GM08714 (cell line): ENCODE data around the gene SLC25A33.
A peak's percentile ranks its signal among the peaks of the same experiment; 100 is the strongest.
"Not testable (repeated sequence)": the region's sequence is repeated elsewhere in the genome, so short reads cannot be mapped to it uniquely, and the experiment has no call there.

Source experiments
- H3K4me3 ChIP-seq: fragments of 200-500 bp; sonication (Bioruptor generic); 2 replicates; pipeline ENCODE4 v1.5.1; 2014; ENCODE audit warnings: mild to moderate bottlenecking, low read length, inconsistent platforms
- ZNF274 ChIP-seq: IDR thresholded peaks from 2 replicates; pipeline ENCODE4 v1.6.1; 2012; ENCODE audit warnings: mild to moderate bottlenecking, low read depth, low read length

Gene SLC25A33, protein sequence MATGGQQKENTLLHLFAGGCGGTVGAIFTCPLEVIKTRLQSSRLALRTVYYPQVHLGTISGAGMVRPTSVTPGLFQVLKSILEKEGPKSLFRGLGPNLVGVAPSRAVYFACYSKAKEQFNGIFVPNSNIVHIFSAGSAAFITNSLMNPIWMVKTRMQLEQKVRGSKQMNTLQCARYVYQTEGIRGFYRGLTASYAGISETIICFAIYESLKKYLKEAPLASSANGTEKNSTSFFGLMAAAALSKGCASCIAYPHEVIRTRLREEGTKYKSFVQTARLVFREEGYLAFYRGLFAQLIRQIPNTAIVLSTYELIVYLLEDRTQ

DNA sequence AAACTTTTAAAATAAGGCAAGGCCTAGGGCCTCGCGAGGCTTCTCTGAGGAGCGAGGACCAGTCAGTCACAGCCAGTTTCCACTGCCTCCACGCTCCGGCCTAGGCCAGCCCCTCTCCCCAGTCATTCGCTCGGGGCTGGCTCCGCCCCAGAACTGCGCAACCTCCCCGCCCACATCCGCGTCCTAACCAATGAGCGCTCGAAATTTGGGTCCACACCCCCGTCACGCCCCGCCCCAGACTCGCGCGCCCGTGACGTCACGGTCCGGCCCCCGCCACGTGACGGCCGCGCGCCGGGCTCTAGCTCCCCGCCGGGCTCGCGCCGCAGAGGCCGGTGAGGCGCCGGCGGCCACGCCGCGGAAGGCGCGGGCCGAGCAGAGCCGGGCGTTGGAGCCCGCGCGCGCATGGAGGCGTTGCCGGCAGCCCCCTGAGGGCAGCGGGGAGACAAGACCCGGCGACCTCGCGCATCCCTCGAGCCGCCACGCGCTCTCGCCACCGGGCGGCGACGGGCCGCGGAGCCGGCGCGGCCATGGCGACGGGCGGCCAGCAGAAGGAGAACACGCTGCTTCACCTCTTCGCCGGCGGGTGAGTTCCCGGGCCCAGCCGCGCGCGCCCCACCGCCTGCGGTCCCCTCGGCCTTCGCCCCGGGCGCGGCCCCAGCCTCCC is at the start of gene SLC25A33:
Gene SLC25A33, plus strand, starts transcription at position 301 of the 664 bp plus-strand sequence. Its CDS starts 227 bp downstream, at position 528.
- peak within 1 kb of the TSS; percentile 93 for H3K4me3 ChIP-seq
- TF ChIP-seq ZNF274, result no peak

DNA sequence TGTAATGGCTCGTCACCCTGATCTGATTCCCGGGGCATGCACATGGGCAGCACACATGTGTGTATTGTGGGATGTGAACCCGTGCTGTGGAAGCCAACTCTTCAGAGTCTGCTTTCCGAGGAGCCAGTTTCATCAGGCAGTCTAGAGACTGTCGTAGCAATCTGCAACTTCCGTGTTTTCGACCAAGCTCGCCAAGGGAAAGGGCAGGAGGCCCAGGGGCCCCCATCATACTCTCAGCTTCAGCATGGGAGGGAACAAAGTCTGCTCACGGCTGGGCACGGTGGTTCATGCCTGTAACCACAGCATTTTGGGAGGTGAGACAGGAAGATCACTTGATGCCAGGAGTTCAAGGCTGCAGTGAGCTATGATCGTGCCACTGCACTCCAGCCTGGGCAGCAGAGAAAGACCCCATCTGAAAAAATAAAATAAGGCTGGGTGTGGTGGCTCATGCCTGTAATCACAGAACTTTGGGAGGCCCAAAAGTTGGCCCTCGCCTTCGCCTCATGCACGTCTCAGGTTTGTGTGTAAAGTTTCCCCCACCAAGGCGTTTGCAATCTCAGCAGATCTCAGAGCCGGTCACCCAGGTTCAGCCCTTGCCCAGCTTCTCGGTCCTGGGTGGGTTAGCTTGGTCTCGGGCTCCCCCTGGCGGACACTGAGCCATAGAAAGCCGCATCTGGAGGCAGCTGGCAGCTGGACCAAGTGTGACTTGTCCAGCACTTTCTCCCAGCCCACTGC is 48.5 kb upstream of the SLC25A33 start:
- H3K4me3 ChIP-seq, result no peak overlapping the region
- TF ChIP-seq ZNF274, result no peak

DNA sequence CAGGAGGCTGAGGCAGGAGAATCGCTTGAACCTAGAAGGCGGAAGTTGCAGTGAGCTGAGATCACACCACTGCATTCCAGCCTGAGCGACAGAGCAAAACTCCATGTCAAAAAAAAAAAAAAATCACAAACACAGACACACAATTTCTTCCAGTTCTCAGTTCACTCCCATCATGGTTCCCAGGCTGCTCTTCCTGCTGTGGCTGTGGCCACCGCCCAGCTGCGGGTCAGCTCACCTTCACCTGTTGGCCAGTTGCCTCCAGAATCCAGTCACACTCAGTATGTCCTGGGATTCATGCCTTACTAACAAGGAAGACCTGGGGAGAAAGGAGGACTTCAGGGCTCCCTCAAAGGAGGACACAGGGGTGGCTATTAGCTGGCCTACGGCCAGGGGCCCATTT is 45.9 kb upstream of the SLC25A33 start:
- TF ChIP-seq ZNF274, result no peak
- H3K4me3 ChIP-seq, result no peak overlapping the region

DNA sequence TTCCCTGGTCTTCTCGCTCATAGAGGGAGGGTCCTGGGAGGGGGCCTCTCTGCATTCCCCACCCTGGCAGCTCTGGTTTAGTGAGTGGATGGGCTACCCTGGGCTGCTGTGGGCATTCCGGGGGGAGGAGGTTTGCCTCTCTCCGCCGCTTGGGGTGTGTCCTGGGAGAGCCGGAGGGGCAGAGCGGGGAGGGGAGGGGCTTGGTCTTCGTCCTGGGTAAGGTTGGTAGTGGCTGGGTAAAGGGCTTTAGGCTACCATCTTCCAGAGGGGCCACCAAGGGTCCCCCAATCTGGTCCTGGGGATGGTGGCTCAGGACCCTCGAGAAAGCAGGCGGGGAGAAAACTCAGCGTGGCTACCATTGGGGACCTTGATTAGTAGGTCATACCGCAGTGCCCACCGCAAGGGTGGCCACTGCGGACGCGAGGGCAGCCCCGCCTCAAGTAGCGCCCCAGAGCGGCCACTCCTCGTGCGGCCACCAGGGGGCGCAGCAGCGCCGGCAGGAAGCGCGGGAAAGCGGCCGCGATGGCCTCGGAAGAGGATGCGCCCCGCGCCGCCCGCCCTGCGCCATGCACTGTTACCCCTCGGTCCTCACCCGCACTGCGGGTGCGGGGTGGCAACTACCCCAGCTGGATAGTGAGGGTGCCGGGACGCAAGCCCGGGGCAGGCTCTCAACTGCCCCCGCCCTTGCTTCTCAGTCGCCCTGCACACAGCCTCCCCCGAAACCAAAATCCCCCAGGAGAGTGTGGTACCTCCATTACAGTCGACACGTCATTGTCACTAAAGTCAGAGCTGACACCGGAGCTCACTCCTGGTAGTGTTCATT is 44.1 kb upstream of the SLC25A33 start:
- H3K4me3 ChIP-seq, result peak overlapping the region; percentile 50; the same call in 1 of the 2 replicates

DNA sequence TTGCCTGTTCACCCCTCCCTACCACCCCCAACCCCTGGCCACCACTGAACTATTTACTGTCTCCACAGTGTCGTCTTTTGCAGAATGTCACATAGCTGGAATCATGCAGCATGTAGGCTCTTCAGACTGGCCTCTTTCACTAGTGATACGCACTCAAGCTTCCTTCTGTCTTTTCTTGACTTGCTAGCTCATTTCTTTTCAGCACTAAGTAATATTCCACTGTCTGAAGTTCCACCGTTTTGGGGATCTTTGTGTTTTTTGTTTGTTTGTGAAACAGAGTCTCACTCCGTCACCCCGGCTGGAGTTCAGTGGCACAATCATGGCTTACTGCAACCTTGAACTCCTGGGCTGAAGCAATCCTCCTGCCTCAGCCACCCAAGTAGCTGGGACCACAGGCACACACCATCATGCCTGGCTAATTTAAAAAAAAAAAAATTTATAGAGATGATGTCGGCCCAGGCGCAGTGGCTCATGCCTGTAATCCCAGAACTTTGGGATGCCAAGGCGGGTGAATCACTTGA is 43.4 kb upstream of the SLC25A33 start:
- no peak overlapping the region for H3K4me3 ChIP-seq

More for the DNA sequence above, 44.1 kb upstream of the SLC25A33 start:
- no peak for TF ChIP-seq ZNF274

DNA sequence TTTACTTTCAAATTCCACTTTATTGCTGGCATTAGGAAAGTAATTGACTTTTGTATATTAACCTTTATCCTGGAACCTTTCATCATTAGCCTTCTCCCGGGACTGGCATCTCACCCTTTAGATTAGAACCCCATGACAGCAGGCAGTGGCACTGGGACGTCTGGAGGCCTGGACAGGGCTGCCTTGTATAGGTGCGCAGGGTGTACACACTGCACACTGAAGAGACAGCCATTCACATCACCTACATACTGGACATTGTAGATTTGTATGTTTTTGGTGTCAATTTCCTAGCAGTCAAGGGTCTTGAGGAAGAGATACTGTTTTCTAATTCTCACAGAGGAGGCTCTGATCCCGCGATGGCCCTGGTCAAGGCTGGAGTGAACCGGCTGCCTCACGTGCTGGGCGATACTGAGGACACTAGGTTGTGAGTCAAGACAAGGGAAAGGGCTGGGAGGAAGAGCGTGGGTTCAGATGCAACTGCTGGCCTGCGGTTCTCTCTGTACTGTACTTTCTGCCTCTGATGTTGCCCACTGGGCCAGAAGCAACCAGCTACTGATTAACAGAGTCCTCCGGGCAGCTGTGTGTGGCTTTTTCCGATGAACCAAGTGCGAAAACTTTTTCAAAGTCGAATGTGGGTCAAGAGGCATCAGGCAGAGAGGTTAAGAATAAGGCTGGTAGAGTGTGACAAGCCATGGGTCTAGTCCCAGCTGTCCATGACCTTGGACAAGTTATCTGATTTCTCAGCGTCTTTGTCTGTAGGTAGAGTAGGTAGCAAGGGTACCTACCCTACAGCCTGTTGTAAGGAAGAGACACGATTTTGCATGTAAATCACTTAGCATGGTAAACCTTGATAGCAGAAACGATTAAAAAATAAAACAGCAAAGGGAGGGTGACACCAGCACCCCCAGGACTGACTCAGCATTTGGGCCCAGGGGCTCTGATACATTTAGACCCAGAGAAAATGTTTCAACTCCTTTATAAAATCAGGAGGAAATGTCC is 38.2 kb upstream of the SLC25A33 start:
- H3K4me3 ChIP-seq, result no peak overlapping the region
- no peak for TF ChIP-seq ZNF274

More for the DNA sequence above, 43.4 kb upstream of the SLC25A33 start:
- no peak for TF ChIP-seq ZNF274

DNA sequence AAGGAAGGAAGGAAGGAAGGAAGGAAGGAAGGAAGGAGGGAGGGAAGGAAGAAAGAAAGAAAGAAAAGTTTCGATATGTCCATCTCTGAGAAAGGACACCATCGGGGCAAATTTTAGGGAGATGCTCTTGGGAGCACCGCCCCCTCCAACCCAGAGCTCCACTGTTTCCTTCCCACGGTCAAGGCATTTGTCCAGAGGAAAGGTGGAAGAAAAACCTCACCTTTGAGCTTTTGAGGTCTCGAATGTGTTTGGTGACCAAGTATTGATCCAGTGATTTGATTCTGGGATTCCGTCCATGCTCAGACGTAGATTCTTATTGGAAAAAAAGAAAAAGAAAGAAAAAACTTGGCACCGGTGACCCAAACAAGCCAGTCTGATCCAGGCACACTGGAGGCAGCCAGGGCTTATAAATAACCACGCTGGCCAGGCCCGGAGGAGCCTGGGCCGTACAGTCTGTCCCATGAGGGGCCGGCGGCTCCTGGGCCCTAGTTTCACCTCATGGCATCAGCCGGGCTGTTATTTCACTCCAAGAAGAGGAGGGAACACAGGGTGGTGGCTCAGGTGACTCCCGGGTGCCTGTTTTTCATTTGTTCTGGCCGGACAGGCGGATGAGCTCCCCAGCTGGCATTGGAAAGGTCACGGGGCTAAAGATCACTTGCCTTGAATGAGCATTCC is 36.1 kb upstream of the SLC25A33 start:
- TF ChIP-seq ZNF274, result no peak
- H3K4me3 ChIP-seq, result no peak overlapping the region

DNA sequence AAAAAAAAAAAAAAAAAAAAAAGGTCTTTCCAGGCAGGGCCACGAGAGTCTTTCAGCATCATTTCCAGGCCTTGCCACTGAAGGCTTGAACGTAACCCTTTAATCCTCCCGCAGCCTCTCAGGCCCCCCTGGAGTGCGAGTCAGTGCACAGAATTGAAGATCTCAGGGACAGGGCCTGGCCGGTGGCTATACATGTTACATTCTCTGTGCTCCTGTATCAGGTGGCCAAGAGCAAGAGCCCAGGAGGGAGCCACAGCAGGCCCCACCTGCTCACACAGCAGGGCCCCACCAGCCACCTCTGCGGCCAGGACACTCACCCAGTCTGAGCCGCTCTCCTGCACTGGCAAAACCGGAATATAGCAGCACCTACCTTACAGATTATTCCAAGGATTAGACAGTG is 34.1 kb upstream of the SLC25A33 start:
- no peak for TF ChIP-seq ZNF274
- no peak overlapping the region for H3K4me3 ChIP-seq

DNA sequence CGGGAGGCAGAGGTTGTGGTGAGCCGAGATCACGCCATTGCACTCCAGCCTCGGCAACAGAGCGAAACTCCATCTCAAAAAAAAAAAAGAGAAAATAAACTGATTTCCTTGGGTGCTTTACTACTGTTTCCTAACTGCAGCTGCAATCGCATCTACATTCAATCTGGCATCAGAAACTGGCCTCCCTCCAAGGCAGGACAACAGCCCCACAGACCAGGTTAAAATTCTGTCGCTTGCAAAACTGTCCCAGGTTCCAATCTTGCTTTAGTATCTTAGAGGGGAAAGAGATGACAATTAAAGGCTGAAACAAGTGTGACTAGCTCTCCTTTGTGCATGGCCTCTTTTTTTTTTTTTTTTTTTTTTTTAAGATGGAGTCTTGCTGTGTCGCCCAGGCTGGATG is 32.4 kb upstream of the SLC25A33 start:
- H3K4me3 ChIP-seq, result no peak overlapping the region
- TF ChIP-seq ZNF274, result no peak

DNA sequence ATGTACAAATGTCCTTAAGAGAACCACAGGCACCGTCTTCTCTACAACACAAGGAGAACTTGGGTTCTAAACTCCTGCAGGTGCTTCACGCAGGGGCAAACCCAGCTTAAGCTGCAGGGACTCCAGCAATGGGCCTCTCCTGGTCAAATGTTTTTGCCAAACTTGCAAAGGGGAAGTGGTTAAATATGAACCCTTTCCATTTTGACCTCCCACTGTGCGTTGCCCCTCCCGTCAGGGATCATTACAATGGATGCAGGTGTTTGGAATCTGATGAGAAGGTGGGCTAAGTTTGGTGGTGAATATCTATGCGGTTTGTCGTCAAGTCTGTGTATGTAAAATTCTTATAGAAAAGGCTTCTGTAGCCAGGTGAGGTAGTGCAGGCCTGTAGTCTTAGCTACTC is 29.1 kb upstream of the SLC25A33 start:
- no peak overlapping the region for H3K4me3 ChIP-seq
- no peak for TF ChIP-seq ZNF274

DNA sequence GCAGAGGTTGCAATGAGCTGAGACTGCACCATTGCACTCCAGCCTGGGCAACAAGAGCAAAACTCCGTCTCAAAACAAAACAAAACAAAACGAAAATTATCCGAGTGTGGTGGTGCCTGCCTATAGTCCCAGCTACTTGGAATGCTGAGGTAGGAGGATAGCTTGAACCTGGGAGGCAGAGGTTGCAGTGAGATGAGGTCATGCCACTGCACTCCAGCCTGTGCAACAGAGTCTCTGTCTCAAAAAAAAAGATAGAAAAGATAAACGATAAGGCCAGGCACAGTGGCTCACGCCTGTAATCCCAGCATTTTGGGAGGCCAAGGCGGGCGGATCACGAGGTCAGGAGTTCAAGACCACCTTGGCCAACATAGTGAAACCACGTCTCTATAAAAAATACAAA is 23.7 kb upstream of the SLC25A33 start:
- H3K4me3 ChIP-seq, result not testable (repeated sequence)

DNA sequence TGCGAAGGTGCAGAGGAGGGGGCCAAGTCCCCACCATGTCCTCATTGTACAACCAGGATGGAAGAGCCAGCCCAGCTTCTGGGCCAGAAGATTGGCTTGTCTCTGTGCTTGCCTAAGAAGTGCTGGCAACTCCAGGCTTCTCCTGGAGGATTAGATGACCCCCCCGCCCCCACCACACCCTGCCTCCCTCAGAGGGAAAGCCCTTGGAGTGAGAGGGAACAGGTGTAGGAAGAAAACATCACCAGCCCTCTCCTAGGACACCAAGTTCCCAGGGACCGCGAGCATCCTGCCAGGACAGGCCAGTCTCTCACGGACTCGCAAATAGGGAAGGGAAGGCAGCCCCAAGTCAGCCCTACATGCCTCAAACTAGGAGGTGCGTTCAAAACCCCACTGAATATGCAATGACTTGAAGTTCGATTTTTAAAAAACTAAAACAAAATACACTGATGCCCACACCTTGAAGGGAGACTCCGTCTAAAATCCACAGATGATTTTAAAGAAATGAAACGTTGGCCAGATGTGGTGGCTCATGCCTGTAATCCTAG is 20.7 kb upstream of the SLC25A33 start:
- H3K4me3 ChIP-seq, result no peak overlapping the region
- no peak for TF ChIP-seq ZNF274

DNA sequence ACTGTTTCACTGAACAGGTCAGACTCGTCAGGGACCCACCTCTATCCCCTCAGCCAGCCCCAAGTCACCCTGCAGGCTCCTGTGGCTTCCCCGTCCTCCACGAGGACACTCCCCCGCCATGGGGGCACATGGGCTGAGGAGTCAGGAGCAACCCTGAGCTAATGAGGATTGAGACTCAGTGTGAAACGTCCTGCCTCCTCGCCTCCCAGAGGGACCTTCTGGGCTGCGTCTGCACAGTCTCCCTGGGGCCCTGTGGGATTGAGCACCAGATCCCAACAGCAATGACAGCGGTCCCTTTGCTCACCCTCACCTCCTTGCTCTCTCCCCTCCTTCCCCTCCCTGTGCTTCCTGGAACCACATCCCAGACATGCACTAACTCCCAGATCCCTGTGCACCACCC is 18.9 kb upstream of the SLC25A33 start:
- TF ChIP-seq ZNF274, result no peak
- no peak overlapping the region for H3K4me3 ChIP-seq
